Choroid plexus epithelial cell (primary cell): Measurements from ENCODE around the gene CRADD.
"Not testable (repeated sequence)": the region's sequence is repeated elsewhere in the genome, so short reads cannot be mapped to it uniquely, and the experiment has no call there.

Source experiments
- DNase-seq: peaks from one replicate; pipeline ENCODE4 v3.0.0-alpha.2; 2010; ENCODE audit warnings: low read depth
- H3K4me3 ChIP-seq: 2 replicates; pipeline ENCODE4 v1.5.1; 2011; ENCODE audit warnings: low read depth, mild to moderate bottlenecking, control low read depth, low read length, moderate library complexity
- CTCF ChIP-seq: conservative IDR thresholded peaks from 2 replicates; pipeline ENCODE4 v1.5.1; 2011; ENCODE audit warnings: low read depth, mild to moderate bottlenecking, control low read depth, inconsistent platforms, low read length, moderate library complexity

CRADD gene

GRCh38 chr12:93753838-93754429 lies 76.8 kb downstream of the CRADD start:
- DNase-seq, result no peak
- H3K4me3 ChIP-seq, result no peak overlapping the region
- no peak for TF ChIP-seq CTCF

GRCh38 chr12:93754859-93755258 lies 77.7 kb downstream of the CRADD start:
- DNase-seq, H3K4me3 ChIP-seq: not testable (repeated sequence)

- no peak for TF ChIP-seq CTCF
- H3K4me3 ChIP-seq, result no peak overlapping the region
- DNase-seq, result no peak
Measured at GRCh38 chr12:93756288-93756687, 79.1 kb downstream of the CRADD start.

GRCh38 chr12:93757792-93758694 lies 80.9 kb downstream of the CRADD start:
- H3K4me3 ChIP-seq, result no peak overlapping the region
- no peak for TF ChIP-seq CTCF
- DNase-seq, result no peak

GRCh38 chr12:93758801-93759373 lies 81.7 kb downstream of the CRADD start:
- TF ChIP-seq CTCF, result no peak
- H3K4me3 ChIP-seq, result no peak overlapping the region
- no peak for DNase-seq

- H3K4me3 ChIP-seq, result no peak overlapping the region
- no peak for DNase-seq
- TF ChIP-seq CTCF, result no peak
Measured at GRCh38 chr12:93759512-93760081, 82.4 kb downstream of the CRADD start.

GRCh38 chr12:93760275-93760875 lies 83.2 kb downstream of the CRADD start:
- TF ChIP-seq CTCF, result no peak
- H3K4me3 ChIP-seq, result no peak overlapping the region
- no peak for DNase-seq
